Stimulated activated CD8-positive, alpha-beta memory T cell treated with anti-CD3 and anti-CD28 coated beads, Interleukin-7, amount 100 ng/mL, for 1 hour (primary cell): Measurements from ENCODE around the gene NT5DC4.

ENCODE experiments used
- DNase-seq, 2 donors: peaks; one replicate each; pipeline ENCODE4 v3.0.0-alpha.2; 2020; ENCODE audit warnings: low read depth in 2 of 2

NT5DC4 gene

DNA sequence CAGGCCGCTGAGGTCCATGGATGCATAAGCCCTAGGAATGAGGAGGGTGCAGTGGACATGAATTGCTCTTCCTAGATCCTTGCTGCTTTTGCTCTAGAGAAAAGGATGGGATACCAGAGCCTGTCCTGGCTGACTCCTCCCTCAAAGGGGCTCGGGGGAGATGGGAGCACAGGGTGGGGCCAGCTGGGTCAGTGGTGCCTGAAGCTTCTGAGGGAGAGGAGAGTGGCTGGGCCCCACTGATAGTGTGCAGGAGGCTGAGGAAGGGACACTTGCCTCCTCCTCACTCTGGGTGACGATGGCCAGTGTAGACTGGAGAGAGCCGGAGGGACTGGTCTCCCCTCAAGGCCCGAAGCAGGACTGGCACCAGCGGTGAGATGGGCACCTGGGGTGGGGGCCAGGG, at the start of gene NT5DC4:
Gene NT5DC4, plus strand, starts transcription at position 236 of the 400 bp plus-strand sequence. Its CDS starts 60 bp downstream, at position 296.
- DNase-seq, result no peak

DNA sequence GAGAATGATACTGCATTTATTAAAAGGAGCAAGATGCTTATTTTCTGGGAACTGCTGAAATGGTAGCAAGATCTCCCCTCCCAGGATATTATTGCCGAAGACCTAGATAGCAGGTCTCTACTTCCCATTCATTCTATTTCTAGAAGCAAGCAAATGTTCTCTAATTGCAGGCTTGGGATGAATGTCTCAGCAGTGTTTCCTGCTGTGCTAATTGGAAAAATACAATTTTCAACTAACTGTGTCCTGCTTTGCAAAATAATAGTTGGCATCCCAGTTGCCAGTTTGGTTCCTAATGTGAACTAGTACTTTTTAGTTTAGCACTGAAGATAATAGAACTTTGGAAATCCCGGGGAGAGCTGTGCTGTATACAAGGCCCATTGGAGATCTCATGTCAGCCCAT, 49.0 kb upstream of the NT5DC4 start:
- no peak for DNase-seq

DNA sequence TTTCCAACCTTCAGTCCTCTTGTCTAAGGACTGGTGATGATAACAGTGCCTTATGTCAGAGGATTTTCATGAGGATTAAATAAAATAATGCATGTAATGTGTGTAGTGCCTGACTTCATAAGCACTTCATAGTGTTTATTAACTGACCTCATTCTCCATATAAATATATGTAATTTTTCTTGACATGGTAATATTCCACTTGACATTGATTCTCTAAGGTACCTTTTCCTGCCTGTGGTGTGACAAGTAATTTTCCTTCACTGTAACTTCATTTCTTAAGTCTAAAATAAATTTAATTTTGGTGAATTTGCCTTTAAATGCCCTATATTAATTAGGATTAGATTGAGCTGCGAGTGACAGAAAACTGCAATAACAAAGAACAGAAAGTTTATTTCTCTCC, 47.8 kb upstream of the NT5DC4 start:
- no peak for DNase-seq

DNA sequence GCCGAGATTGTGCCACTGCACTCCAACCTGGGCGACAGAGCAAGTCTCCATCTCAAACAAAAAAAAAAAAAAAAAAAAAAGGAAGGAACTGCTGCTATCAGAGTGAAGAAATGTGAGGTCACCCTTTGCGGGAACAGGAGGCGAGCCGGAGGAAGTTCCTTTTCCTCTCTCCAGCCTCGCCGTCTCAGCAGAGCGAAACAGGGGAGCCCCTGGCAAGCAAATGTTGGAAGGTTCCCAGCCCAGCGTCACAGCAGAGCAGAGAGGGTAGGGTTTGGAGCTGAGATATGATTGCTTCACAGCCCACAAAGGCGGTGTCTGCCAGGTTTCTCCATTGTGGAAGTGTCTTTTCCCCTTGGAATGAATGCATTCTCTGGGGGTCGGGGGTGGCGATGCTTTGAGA, 46.6 kb upstream of the NT5DC4 start:
- no peak for DNase-seq

DNA sequence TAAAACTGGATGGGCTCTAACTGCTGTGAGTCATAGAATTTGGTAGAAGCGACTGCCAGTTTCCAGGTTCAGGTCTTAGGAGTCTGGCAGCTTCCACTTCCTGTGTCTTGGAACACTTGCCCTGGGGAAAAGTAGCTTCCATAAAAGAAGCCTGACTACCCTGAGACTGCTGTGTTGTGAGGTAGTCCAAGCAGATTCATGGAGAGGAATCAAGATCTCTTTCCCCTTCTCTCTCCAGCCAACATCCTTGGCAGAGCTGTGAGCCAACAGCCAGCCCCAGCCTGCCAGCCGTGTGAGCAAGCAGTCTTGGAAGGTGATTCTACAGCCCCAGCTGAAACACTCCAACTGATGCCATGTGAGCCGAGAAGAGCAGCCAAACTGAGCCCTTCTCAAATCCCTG, 41.3 kb upstream of the NT5DC4 start:
- no peak for DNase-seq

DNA sequence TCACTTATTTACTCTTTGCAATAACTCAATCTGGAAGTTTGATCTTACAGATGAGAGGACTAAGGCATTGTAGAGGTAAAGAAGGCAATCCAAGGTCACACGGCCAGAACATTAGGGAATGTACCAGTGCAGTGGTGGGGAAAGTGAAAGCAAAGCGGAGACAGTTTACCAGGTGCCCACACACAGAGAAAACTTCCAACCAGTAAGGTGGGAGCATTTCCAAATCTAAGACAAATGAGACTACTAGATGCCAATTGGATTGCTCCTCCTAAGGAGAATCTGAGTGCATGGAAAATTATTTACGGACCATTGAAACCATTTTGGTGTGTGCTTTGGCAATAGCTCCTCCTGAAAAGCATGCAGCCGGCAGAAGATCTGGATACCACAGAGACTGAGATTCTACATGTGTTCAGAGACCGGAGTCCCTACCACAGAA, 40.1 kb upstream of the NT5DC4 start:
- no peak for DNase-seq

DNA sequence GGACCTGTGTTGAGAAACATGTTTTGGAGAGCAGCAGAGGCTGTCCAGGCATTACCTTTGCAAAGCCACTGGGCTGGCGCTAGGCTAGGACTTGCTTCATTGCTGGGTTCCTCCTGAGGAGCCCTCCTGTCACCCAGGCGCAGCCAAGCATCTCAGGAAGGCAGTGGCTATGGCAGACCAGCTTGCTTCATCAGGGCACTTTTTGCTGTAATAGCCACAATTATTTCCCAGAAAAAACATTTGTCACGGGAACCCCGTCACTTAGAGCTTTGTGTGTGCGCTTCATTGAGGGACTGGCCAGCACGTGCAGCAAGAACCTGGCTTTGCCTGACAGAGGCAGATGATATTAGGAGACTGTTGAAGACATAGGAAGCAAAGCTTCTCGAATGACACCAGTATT, 38.7 kb upstream of the NT5DC4 start:
- DNase-seq, result no peak

DNA sequence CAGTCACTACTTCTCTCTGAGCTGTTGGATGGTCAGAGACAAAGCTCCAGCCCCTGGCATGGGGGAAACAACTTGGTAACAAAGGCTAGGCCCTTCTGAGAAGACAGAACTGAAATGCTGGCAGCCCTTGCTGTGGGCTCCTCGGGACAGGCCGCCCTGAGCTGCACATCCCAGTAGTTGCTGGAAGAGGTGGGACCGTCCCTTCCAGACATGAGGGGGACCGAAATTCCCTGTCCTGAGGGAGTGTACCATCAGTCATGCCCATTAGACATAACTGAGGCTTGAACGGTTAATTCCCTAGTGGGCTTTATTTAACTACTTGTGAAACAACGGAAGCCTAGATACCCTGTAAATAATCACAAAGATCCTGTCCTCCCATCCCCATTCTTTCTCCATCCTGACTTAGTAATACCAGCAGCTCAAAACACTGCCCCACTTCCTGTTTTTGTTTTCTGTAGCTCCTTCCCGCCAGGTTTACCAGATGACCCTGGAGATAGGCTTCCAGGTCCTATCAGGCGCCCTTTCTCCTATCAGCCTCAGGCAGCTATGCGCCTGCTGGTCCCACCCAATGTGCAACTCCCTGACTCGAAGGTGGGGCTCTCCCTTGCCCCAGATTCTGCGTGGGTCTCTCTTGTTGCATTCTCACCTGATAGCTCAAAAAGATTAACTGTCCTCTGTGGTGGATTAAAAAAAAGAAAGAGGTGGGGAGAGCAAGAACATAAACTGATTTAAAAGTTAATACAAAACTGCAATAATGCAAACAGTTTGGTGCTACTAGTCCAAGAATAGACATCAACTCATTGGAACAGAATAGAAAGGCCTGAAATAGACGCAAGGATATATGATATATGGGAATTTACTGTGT, 37.0 kb upstream of the NT5DC4 start:
- no peak for DNase-seq

DNA sequence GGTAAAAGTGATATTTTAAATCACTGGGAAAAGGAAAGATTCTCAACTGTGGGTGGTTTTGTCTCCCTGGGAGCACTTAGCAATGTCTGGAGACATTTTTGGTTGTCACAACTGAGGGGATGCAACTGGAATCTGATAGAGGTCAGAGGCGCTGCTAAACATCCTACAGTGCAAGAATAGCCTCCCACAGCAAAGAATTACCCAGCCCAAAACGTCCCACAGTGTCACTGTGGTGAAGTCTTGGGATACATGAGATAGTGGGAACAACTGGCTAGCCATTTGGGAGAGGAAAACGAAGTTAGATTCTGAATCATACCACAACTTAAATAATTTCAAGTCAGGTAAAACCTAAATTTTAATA, 36.4 kb upstream of the NT5DC4 start:
- no peak for DNase-seq

DNA sequence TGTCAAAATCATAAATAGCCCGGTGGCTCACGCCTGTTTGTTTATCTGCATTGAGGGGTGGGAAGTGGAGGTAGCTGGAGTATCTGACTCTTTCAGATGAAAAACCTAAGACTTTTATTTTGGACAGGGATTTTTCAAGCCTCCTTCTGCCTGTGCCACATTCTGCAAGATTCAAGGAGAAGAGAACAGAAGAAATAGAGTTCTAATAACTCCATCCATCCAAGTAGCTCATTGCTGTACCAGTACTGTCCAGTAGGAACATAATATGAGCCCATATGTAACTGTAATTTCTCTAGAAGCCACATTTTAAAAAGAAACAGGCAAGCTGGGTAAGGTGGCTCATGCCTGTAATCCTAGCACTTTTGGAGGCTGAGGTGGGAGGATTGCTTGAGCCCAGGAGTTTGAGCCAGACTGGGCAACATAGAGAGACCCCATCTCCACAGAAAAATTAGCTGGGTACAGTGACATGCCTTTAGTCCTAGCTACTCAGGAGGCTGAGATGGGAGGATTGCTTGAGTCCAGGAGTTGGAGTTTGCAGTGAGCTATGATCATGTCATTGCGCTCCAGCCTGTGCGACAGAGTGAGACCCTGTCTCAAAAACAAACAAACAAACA, 35.4 kb upstream of the NT5DC4 start:
- DNase-seq, result no peak

DNA sequence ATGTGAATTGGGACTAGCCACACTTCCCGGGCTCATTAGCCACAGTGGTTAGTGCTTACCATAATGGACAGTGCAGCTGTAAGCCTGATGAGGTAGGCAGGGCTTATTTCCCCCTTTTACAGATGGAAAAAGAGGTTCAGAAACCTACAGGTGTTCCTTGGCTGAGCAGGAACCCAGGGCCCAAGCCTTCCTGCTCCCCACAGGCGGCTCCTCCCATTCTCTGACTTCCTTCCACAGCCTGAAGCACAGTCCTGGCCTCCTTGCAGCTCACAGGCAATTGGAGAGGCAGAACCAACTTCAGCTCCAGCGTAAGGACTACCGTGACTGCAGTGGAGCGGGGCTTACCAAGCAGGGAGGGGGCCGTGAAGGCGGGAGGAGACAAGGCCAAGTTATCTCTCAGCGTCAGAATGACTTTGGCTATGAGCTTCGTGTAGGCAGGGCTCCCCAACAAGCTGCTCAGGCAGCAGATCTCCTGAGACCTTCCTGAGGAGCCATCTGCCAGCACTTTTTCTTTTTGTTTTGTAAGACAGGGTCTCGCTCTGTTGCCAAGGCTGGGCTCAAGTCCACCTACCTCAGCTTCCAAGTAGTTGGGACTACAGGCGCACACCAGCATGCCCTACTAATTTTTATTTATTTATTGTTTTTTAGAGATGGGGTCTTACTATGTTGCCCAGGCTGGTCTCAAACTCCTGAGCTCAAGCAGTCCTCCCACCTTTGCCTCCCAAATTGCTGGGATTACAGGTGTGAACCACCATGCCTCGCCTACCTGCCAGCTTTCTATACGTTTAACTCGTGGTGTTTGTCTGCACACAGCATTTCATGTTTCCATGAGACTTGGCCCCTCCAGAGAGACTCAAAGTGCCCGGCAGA, 34.2 kb upstream of the NT5DC4 start:
- DNase-seq, result no peak

DNA sequence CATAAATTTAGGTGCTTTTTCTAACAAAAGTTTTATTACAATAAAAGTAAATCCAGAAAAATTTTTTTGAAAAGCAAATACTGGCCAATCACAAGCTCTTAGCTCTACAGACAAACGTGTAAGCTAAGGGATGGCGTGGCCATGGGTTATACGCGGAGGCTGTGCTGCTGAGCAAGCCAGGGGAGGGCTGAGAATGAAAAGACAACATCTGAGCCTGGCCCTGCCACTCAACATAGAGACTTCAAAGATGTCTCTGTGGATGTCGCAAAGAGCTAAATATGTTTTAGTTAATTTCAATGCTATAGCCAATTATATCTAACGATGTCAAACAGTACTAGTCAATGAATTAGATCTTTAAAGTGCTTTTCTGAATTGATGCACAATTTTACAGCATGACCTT, 33.3 kb upstream of the NT5DC4 start:
- no peak for DNase-seq

DNA sequence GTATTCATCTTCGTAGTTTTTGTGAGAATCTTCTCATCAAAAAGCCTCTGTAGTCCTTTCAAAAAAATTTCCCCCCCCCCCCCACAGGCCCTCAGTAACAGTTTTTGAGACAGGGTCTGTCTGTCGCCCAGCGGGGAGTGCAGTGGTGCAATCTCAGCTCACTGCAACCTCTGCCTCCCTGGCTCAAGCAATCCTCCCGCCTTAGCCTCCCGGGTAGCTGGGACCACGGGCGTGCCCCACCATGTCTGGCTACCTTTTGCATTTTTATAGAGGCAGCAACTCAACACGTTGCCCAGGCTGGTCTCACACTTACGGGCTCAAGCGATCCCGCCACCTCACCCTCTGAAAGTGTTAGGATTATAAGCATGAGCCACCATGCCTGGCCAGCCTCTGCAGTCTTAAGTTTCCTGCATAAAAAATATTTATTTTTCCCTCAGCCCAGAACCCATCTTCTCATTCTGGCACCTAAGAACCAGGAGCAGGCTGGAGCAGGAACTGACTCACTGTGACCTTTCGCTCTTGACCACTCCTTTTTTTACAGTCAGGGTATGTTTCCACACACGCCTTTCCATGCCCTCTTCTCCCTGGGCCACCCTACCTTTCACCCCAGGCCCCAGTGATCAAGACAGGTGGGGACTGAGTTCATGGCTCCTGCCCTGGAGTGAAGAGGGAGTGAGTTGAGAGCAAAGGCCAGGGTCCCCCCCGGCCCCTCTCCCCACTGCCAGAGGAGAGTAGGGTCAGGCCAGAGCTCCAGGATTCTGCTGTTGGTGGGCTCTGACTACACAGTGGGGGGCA, 32.5 kb upstream of the NT5DC4 start:
- no peak for DNase-seq

DNA sequence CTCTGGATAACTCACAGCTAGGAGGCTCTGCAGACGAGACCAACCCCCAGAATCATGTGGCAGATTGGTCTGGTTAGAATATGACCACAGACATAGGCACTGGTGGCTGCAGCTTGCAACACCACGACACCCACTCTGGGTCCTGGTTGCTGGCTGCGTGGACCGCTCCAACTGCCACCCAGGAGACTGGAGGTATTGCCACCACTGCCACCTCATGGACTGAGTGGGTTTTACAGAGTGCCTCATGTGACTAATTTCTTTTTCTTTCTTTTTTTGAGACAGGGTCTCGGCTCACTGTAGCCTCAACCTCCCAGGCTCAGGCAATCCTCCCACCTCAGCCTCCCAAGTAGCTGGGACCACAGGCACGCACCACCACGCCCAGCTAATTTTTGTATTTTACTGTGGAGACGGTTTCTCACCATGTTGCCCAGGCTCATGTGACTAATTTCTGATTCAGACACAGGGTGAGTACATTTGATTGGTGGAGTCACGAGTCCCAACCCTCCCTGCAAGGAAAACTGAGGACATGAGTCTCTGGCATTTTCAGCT, 29.9 kb upstream of the NT5DC4 start:
- peak; percentile 33 to 41 for DNase-seq

DNA sequence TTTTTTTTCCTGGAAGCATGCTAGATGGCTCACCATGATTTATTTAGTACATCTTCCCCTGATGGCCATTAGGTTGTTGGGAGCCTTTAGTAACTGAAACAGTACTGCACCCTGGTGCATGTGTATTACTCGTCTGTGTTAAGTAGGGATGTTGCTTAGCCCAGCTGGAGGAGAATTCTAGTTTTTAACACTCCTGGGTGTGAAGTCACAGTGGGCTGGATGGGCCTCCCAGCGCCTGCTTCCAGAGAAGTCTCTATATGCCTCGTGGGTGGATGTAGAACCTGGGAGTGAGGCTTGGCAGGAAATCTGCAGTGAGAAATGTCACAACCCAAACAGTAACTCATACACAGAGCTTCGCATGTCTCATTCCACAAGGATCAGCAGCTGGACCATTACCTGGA, 28.9 kb upstream of the NT5DC4 start:
- no peak for DNase-seq

DNA sequence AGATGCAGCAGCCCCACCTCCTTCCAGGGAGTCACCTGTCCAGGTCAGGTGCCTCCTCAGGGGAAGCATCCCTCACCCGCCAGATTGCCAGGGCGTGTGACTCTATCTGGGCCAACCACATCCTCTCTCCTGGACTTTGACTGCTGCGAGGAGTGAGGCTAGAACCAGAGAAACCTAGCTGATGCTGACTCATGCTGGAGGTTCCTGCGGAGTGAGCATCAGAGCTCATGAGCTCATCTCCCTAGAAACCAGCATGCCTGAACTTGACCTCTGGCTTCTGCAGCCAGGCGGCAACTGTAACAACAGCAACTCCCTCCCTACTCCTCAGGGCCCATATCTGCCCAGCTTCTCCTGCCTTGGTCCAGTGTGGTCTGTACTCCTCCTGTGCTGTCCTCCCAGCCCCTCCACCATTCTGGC, 28.3 kb upstream of the NT5DC4 start:
- DNase-seq, result peak; percentile 11 to 16

DNA sequence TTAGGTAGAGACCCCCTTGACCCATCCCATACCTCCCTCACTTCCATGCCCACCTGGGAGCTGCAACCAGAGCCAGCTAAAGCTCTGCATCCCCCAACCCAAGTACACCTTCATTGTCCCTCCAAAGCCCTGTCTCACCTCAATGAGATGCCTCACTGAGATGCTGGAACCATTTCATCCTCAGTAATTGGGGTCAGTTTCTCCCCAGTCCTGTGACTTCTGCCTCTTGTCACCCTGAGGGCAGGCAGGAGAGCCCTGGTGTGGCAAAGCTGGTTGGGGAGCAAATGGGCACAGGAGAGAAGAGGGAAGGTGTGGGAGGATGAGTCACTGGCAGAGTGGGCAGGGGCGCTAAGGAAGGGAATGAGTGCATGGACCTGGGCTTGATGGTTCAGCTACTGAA, 27.9 kb upstream of the NT5DC4 start:
- DNase-seq, result no peak

DNA sequence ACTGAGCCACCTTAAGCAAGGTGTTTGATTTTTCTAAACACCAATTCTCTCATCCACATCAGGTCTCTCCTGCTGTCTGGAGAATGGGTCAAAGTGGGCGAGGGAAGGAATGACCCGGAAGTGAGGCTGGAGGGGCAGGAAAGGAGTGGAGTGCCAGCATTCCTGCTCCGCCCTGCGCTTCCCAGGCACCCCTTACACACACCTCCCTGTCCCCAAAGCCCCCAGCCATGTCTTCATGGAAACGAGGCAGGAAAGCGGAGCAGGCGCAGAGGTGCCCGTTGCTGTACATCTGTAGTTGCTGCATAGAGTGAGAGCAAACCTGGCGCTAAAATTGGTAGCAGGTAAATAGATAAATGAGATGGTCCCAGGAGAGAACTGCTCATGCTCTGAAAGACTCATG, 27.2 kb upstream of the NT5DC4 start:
- DNase-seq, result no peak

DNA sequence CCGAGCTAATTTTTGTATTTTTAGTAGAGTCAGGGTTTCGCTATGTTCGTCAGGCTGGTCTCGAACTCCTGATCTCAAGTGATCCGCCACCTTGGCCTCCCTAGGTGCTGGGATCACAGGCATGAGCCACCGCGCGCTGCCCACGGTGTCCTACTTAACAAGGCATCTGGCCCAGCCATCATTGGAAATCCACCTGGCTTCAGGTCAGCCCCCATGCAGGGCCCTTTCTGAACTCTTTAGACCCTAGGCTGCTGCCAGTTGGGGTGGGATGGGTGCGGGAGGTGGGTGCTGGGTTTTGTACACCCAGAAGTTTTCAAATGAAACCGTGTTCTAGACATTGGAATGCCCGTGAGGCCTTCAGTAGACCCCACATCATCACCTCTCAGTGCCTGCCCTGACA, 26.6 kb upstream of the NT5DC4 start:
- no peak for DNase-seq

DNA sequence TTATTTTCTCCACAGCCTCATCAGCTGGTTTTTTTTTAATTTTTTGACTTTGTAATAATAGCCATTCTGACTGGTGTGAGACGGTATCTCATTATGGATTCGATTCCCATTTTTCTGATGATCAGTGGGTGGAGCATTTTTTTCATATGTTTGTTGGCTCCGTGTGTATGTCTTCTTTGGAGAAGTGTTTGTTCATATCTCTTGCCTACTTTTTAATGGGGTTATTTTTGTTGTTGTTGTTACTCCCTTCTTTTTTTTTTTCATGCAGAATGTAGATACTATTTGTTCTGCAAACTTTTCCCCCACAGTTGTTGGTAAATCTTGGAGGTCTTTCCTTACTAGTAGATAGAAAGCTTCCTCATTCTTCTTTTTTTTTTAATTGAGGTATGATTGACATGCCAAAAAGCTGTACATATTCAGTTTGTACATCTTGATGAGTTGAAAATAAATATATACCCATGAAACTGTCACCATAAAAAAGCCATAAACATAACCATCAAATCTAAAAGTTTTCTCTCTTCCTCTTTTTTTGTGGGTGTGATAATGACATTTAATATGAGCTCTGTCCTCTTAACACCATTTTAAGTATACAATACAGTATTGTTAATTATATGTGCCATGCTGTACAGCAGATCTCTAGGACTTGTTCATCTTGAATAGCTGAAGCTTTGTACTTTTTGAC, 21.8 kb upstream of the NT5DC4 start:
- DNase-seq, result no peak
